Measurements from ENCODE around the gene CSE1L. TPM values are rescaled to one million over a fixed set of nuclear protein-coding genes. Genes with fewer than 3 reads are reported as not detected.

Gene CSE1L
- total RNA-seq, 1 experiment from 2014 or later = 158 TPM

- TF ChIP-seq POLR2AphosphoS5 (IDR thresholded peaks at IDR 0.05; ENCODE audit: low read depth, low read length) = no peak
- TF ChIP-seq, protein P1, sequence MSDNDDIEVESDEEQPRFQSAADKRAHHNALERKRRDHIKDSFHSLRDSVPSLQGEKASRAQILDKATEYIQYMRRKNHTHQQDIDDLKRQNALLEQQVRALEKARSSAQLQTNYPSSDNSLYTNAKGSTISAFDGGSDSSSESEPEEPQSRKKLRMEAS (IDR thresholded peaks at IDR 0.05) = no peak
Observed at GRCh38 chr20:49119988-49120387, 73.9 kb downstream of the CSE1L start (continued).

- H4K20me1 ChIP-seq (ENCODE audit: insufficient read depth) = no peaks in the 10 kb centered on the region
- DNase-seq (ENCODE audit: low read depth, low spot score) (no peak), ATAC-seq (no peak)
- no peaks in the 10 kb centered on the region for H3K9me2 ChIP-seq (ENCODE audit: insufficient read depth)
- no peak overlapping the region for H3K9ac ChIP-seq (ENCODE audit: low read length)
- H3K9me3 ChIP-seq (ENCODE audit: control insufficient read depth in 1 of 2, insufficient read depth in 1 of 2, low read depth in 1 of 2, low read length in 2 of 2) = no peaks in the 10 kb centered on the region
- intact Hi-C loops (cut with micrococcal nuclease) = no loop called here
- H3K4me2 ChIP-seq (ENCODE audit: low read length) = no peak overlapping the region
- no peak overlapping the region for H3K4me3 ChIP-seq (replicated peaks in 1 of 2; ENCODE audit: low read depth in 1 of 2, low read length in 2 of 2)
- H3K4me1 ChIP-seq (ENCODE audit: control insufficient read depth in 1 of 2, insufficient read depth in 2 of 2, low read length in 2 of 2) = no peaks in the 10 kb centered on the region
- H3K79me2 ChIP-seq (ENCODE audit: insufficient read depth, low read length) = peaks cover 8% of the 10 kb centered on the region
- no peak overlapping the region for H2AFZ ChIP-seq (ENCODE audit: low read depth, low read length, poor library complexity, severe bottlenecking)
- RAD21 ChIA-PET (ENCODE audit: low non-redundant PET in 1 of 2, low total read pairs in 2 of 2, uncharacterized antibody in 2 of 2, unreplicated experiment in 2 of 2) = no interaction called here
- no TSS peak for BruUV-seq (replicated peaks)
- H3K27me3 ChIP-seq (ENCODE audit: insufficient read depth, low read length) = no peaks in the 10 kb centered on the region
- peaks cover 21 to 37% of the 10 kb centered on the region in 2 experiments for H3K36me3 ChIP-seq (ENCODE audit: control insufficient read depth in 1 of 2, insufficient read depth in 2 of 2, low read length in 2 of 2)
- TF ChIP-seq EZH2phosphoT487 (IDR thresholded peaks at IDR 0.05; ENCODE audit: borderline replicate concordance) (no peak), CEBPB (IDR thresholded peaks at IDR 0.05; ENCODE audit: low read depth) (no peak), FOSL1 (IDR thresholded peaks at IDR 0.05; ENCODE audit: low read depth) (no peak), EGR1 (IDR thresholded peaks at IDR 0.05; ENCODE audit: low read depth) (no peak), RAD21 (IDR thresholded peaks at IDR 0.05; ENCODE audit: low read depth) (no peak), EZH2 (IDR thresholded peaks at IDR 0.05) (no peak), ZFX (IDR thresholded peaks at IDR 0.05) (no peak), JUND (IDR thresholded peaks at IDR 0.05) (no peak), POLR2AphosphoS5 (IDR thresholded peaks at IDR 0.05; ENCODE audit: low read depth, low read length) (no peak), SRF (IDR thresholded peaks at IDR 0.05; ENCODE audit: low read depth) (no peak)
- TF ChIP-seq, protein P2, sequence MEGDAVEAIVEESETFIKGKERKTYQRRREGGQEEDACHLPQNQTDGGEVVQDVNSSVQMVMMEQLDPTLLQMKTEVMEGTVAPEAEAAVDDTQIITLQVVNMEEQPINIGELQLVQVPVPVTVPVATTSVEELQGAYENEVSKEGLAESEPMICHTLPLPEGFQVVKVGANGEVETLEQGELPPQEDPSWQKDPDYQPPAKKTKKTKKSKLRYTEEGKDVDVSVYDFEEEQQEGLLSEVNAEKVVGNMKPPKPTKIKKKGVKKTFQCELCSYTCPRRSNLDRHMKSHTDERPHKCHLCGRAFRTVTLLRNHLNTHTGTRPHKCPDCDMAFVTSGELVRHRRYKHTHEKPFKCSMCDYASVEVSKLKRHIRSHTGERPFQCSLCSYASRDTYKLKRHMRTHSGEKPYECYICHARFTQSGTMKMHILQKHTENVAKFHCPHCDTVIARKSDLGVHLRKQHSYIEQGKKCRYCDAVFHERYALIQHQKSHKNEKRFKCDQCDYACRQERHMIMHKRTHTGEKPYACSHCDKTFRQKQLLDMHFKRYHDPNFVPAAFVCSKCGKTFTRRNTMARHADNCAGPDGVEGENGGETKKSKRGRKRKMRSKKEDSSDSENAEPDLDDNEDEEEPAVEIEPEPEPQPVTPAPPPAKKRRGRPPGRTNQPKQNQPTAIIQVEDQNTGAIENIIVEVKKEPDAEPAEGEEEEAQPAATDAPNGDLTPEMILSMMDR (IDR thresholded peaks at IDR 0.05 in 2 of 3, conservative IDR thresholded peaks at IDR 0.05 in 1 of 3; ENCODE audit: borderline replicate concordance in 1 of 3, insufficient read depth in 1 of 3, low read depth in 2 of 3, low read length in 2 of 3) = no peak
- TF ChIP-seq, protein P3, sequence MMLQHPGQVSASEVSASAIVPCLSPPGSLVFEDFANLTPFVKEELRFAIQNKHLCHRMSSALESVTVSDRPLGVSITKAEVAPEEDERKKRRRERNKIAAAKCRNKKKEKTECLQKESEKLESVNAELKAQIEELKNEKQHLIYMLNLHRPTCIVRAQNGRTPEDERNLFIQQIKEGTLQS (IDR thresholded peaks at IDR 0.05) = no peak
- TF ChIP-seq, protein P4, sequence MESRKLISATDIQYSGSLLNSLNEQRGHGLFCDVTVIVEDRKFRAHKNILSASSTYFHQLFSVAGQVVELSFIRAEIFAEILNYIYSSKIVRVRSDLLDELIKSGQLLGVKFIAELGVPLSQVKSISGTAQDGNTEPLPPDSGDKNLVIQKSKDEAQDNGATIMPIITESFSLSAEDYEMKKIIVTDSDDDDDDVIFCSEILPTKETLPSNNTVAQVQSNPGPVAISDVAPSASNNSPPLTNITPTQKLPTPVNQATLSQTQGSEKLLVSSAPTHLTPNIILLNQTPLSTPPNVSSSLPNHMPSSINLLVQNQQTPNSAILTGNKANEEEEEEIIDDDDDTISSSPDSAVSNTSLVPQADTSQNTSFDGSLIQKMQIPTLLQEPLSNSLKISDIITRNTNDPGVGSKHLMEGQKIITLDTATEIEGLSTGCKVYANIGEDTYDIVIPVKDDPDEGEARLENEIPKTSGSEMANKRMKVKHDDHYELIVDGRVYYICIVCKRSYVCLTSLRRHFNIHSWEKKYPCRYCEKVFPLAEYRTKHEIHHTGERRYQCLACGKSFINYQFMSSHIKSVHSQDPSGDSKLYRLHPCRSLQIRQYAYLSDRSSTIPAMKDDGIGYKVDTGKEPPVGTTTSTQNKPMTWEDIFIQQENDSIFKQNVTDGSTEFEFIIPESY (IDR thresholded peaks at IDR 0.05; ENCODE audit: extremely low read depth, insufficient replicate concordance, low read length) = no peak
- TF ChIP-seq, protein P1 (IDR thresholded peaks at IDR 0.05) = no peak
- TF ChIP-seq, protein P5, sequence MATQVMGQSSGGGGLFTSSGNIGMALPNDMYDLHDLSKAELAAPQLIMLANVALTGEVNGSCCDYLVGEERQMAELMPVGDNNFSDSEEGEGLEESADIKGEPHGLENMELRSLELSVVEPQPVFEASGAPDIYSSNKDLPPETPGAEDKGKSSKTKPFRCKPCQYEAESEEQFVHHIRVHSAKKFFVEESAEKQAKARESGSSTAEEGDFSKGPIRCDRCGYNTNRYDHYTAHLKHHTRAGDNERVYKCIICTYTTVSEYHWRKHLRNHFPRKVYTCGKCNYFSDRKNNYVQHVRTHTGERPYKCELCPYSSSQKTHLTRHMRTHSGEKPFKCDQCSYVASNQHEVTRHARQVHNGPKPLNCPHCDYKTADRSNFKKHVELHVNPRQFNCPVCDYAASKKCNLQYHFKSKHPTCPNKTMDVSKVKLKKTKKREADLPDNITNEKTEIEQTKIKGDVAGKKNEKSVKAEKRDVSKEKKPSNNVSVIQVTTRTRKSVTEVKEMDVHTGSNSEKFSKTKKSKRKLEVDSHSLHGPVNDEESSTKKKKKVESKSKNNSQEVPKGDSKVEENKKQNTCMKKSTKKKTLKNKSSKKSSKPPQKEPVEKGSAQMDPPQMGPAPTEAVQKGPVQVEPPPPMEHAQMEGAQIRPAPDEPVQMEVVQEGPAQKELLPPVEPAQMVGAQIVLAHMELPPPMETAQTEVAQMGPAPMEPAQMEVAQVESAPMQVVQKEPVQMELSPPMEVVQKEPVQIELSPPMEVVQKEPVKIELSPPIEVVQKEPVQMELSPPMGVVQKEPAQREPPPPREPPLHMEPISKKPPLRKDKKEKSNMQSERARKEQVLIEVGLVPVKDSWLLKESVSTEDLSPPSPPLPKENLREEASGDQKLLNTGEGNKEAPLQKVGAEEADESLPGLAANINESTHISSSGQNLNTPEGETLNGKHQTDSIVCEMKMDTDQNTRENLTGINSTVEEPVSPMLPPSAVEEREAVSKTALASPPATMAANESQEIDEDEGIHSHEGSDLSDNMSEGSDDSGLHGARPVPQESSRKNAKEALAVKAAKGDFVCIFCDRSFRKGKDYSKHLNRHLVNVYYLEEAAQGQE (IDR thresholded peaks at IDR 0.05; ENCODE audit: low read depth) = no peak
- H3K27ac ChIP-seq (ENCODE audit: low read depth, low read length) = no peak overlapping the region
- CTCF ChIA-PET = interaction anchor here (1.2 kb wide), 1 partner anchor 10 kb away, joined by 4 read pairs; no protein-coding TSS in a partner anchor
- POLR2A ChIA-PET = no interaction called here
Observed at GRCh38 chr20:49122920-49123319, 76.8 kb downstream of the CSE1L start.
